ENCODE measurements around the gene ITPR2. TPM values are rescaled to one million over a fixed set of nuclear protein-coding genes. Genes with fewer than 3 reads are reported as not detected.

The ITPR2 gene
- total RNA-seq, 1 donor, result 19.2 TPM

- Histone ChIP-seq H4K20me1 (ENCODE audit: insufficient read depth, low read length) (no peaks in the 10 kb centered on the region), H3K9me3 (ENCODE audit: low read depth, low read length) (no peaks in the 10 kb centered on the region), H3K4me3 (ENCODE audit: insufficient read depth, low read length) (no peak overlapping the region), H3K27me3 (ENCODE audit: insufficient read depth, low read length) (no peaks in the 10 kb centered on the region), H3K79me2 (ENCODE audit: insufficient read depth, low read length) (no peaks in the 10 kb centered on the region), H3K4me1 (ENCODE audit: insufficient read depth, low read length) (peaks cover 10% of the 10 kb centered on the region), H2AFZ (ENCODE audit: low read length) (no peak overlapping the region), H3K27ac (ENCODE audit: low read depth, low read length) (no peak overlapping the region), H3K4me2 (ENCODE audit: insufficient read depth, low read length) (no peak overlapping the region), H3K36me3 (ENCODE audit: insufficient read depth, low read length) (no peaks in the 10 kb centered on the region)
- TF ChIP-seq, protein P1, sequence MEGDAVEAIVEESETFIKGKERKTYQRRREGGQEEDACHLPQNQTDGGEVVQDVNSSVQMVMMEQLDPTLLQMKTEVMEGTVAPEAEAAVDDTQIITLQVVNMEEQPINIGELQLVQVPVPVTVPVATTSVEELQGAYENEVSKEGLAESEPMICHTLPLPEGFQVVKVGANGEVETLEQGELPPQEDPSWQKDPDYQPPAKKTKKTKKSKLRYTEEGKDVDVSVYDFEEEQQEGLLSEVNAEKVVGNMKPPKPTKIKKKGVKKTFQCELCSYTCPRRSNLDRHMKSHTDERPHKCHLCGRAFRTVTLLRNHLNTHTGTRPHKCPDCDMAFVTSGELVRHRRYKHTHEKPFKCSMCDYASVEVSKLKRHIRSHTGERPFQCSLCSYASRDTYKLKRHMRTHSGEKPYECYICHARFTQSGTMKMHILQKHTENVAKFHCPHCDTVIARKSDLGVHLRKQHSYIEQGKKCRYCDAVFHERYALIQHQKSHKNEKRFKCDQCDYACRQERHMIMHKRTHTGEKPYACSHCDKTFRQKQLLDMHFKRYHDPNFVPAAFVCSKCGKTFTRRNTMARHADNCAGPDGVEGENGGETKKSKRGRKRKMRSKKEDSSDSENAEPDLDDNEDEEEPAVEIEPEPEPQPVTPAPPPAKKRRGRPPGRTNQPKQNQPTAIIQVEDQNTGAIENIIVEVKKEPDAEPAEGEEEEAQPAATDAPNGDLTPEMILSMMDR (IDR thresholded peaks at IDR 0.05; ENCODE audit: extremely low read depth, low read depth, low read length), result no peak
- DNase-seq (ENCODE audit: insufficient read length, low spot score, missing footprints), result no peak
These were observed 190.6 kb downstream of the ITPR2 start for GRCh38 chr12:26642361-26642760.

GRCh38 chr12:26636710-26637328, 196.2 kb downstream of the ITPR2 start:
- TF ChIP-seq, protein P1 (IDR thresholded peaks at IDR 0.05; ENCODE audit: extremely low read depth, low read depth, low read length), result no peak
- H3K4me3 ChIP-seq (ENCODE audit: insufficient read depth, low read length), result no peak overlapping the region
- no peaks in the 10 kb centered on the region for H3K36me3 ChIP-seq (ENCODE audit: insufficient read depth, low read length)
- H3K79me2 ChIP-seq (ENCODE audit: insufficient read depth, low read length), result no peaks in the 10 kb centered on the region
- no peak overlapping the region for H3K4me2 ChIP-seq (ENCODE audit: insufficient read depth, low read length)
- H2AFZ ChIP-seq (ENCODE audit: low read length), result no peak overlapping the region
- no peaks in the 10 kb centered on the region for H3K9me3 ChIP-seq (ENCODE audit: low read depth, low read length)
- no peaks in the 10 kb centered on the region for H4K20me1 ChIP-seq (ENCODE audit: insufficient read depth, low read length)
- H3K27ac ChIP-seq (ENCODE audit: low read depth, low read length), result peak overlapping the region; percentile 14
- peak; percentile 30 for DNase-seq (ENCODE audit: insufficient read length, low spot score, missing footprints)
- H3K4me1 ChIP-seq (ENCODE audit: insufficient read depth, low read length), result peaks cover 29% of the 10 kb centered on the region
- no peaks in the 10 kb centered on the region for H3K27me3 ChIP-seq (ENCODE audit: insufficient read depth, low read length)

DNA sequence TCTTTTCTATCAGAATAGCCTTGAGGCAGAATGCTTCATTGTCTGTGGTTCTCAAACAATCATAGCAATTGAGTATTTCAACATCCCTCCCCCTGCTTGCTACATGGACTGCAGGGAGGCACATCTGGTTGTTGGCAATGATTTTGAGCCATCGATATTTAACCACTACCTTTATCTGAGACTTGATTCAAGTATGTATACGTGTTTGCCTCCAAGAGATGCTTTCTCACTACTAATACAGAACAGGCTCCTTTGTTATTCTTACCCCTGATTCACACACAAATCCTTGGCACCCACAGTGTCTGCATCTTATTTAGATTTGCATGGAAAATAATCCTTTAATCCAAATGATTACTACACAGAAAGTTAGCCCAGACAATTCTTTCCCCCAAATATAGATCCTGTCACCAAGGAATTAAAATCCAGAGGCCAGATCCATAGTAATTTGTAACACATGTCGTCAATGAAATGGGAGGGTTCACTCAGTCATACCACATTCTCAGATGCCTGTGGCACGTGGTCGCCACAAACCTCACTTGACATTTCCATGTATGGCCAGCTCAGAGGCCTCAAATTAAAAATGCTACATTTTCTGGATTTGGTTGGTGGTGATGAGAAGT, 199.3 kb downstream of the ITPR2 start:
- Histone ChIP-seq H3K9me3 (ENCODE audit: low read depth, low read length) (no peaks in the 10 kb centered on the region), H4K20me1 (ENCODE audit: insufficient read depth, low read length) (no peaks in the 10 kb centered on the region), H3K27me3 (ENCODE audit: insufficient read depth, low read length) (no peaks in the 10 kb centered on the region), H3K4me1 (ENCODE audit: insufficient read depth, low read length) (peaks cover 56% of the 10 kb centered on the region), H3K4me2 (ENCODE audit: insufficient read depth, low read length) (no peak overlapping the region), H3K4me3 (ENCODE audit: insufficient read depth, low read length) (no peak overlapping the region), H3K27ac (ENCODE audit: low read depth, low read length) (peak overlapping the region; percentile 42), H2AFZ (ENCODE audit: low read length) (no peak overlapping the region), H3K36me3 (ENCODE audit: insufficient read depth, low read length) (no peaks in the 10 kb centered on the region), H3K79me2 (ENCODE audit: insufficient read depth, low read length) (no peaks in the 10 kb centered on the region)
- DNase-seq (ENCODE audit: insufficient read length, low spot score, missing footprints), result no peak
- TF ChIP-seq, protein P1 (IDR thresholded peaks at IDR 0.05; ENCODE audit: extremely low read depth, low read depth, low read length), result no peak

- Histone ChIP-seq H3K27ac (ENCODE audit: low read depth, low read length) (no peak overlapping the region), H3K4me3 (ENCODE audit: insufficient read depth, low read length) (no peak overlapping the region), H4K20me1 (ENCODE audit: insufficient read depth, low read length) (no peaks in the 10 kb centered on the region), H3K4me1 (ENCODE audit: insufficient read depth, low read length) (peaks cover 56% of the 10 kb centered on the region), H3K79me2 (ENCODE audit: insufficient read depth, low read length) (no peaks in the 10 kb centered on the region), H3K36me3 (ENCODE audit: insufficient read depth, low read length) (no peaks in the 10 kb centered on the region), H2AFZ (ENCODE audit: low read length) (no peak overlapping the region), H3K4me2 (ENCODE audit: insufficient read depth, low read length) (no peak overlapping the region), H3K9me3 (ENCODE audit: low read depth, low read length) (no peaks in the 10 kb centered on the region), H3K27me3 (ENCODE audit: insufficient read depth, low read length) (no peaks in the 10 kb centered on the region)
- TF ChIP-seq, protein P1 (IDR thresholded peaks at IDR 0.05; ENCODE audit: extremely low read depth, low read depth, low read length), result no peak
- DNase-seq (ENCODE audit: insufficient read length, low spot score, missing footprints), result no peak
These were observed 200.2 kb downstream of the ITPR2 start for GRCh38 chr12:26632756-26633155.
